ENCODE results near the gene CCDC117.
"Not testable (repeated sequence)": the region's sequence is repeated elsewhere in the genome, so short reads cannot be mapped to it uniquely, and the experiment has no call there.

Gene CCDC117

GRCh38 chr22:28802595-28803123 lies 30.2 kb downstream of the CCDC117 start:
- Histone ChIP-seq H3K4me3 (ENCODE audit: low read length in 2 of 2) (peak overlapping the region in 1 of 2 donors; percentile 90), H3K9ac (ENCODE audit: low read length in 2 of 2) (peak overlapping the region in 1 of 2 donors; percentile 33), H3K4me1 (ENCODE audit: control insufficient read depth, insufficient read depth, low read length) (peaks cover 31% of the 10 kb centered on the region), H3K27me3 (ENCODE audit: control insufficient read depth in 1 of 2, insufficient read depth in 2 of 2, low read length in 2 of 2) (no peaks in the 10 kb centered on the region), H3K9me3 (ENCODE audit: control insufficient read depth in 2 of 2, low read length in 2 of 2) (no peaks in the 10 kb centered on the region), H3K36me3 (ENCODE audit: control insufficient read depth in 2 of 2, insufficient read depth in 2 of 2, low read length in 2 of 2) (peaks cover 0 to 6% of the 10 kb centered on the region in 2 donors), H3K27ac (ENCODE audit: low read length) (no peak overlapping the region)

DNA sequence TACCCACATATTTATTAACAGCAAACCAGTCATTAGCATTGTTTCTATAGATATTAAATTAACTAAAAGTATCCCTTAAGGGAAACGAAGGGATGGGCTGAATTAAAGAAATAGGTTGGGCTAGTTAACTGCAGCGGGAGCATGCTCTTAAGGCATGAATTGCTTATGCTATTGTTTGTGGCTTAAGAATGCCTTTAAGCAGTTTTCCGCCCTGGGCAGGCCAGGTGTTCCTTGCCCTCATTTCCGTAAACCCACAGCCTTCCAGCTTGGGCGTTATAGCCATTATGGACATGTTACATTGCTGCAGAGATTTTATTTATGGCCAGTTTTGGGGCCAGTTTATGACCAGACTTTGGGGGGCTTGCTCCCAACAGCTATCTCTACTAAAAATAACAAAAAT lies 32.9 kb downstream of the CCDC117 start:
- H3K36me3 ChIP-seq (ENCODE audit: control insufficient read depth in 2 of 2, insufficient read depth in 2 of 2, low read length in 2 of 2); H3K27ac ChIP-seq (ENCODE audit: low read length); H3K9me3 ChIP-seq (ENCODE audit: control insufficient read depth in 2 of 2, low read length in 2 of 2); H3K9ac ChIP-seq (ENCODE audit: low read length in 2 of 2); H3K4me3 ChIP-seq (ENCODE audit: low read length in 2 of 2); H3K27me3 ChIP-seq (ENCODE audit: control insufficient read depth in 1 of 2, insufficient read depth in 2 of 2, low read length in 2 of 2): not testable (repeated sequence)
- H3K4me1 ChIP-seq (ENCODE audit: control insufficient read depth, insufficient read depth, low read length), result peaks cover 15% of the 10 kb centered on the region

DNA sequence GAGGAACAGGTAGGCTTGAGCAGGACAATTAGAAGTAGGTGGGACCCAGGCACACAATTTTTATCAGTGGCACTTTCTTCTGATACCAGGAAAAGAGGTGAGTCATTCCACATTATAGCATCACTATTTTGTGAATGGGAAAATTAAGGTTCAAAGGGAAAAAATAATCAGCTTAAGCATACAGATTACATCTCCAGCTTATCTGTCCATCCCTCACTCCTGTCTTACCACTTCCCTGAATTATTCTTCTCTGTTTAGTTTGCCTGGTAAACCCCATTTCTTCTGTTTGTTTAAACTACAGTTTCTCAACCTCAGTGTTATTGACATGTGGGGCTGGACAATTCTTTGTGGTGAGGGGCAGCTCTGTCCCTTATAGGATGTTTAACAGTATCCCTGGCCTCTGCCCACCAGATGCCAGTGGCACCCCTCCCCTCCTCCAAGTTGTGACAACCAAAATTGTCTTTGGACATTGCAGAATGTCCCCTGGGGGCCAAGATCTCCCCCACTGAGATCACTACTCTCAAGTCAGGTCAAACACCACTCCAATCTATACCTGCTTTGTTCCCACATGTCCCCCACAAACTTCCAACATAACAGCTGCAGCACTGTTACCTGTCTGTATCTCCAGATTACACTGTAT lies 36.3 kb downstream of the CCDC117 start:
- Histone ChIP-seq H3K9ac (ENCODE audit: low read length in 2 of 2) (no peak overlapping the region), H3K4me3 (ENCODE audit: low read length in 2 of 2) (no peak overlapping the region), H3K4me1 (ENCODE audit: control insufficient read depth, insufficient read depth, low read length) (no peaks in the 10 kb centered on the region), H3K27ac (ENCODE audit: low read length) (no peak overlapping the region), H3K36me3 (ENCODE audit: control insufficient read depth in 2 of 2, insufficient read depth in 2 of 2, low read length in 2 of 2) (peaks cover 0 to 2% of the 10 kb centered on the region in 2 donors), H3K27me3 (ENCODE audit: control insufficient read depth in 1 of 2, insufficient read depth in 2 of 2, low read length in 2 of 2) (no peaks in the 10 kb centered on the region), H3K9me3 (ENCODE audit: control insufficient read depth in 2 of 2, low read length in 2 of 2) (no peaks in the 10 kb centered on the region)

- Histone ChIP-seq H3K27me3 (ENCODE audit: control insufficient read depth in 1 of 2, insufficient read depth in 2 of 2, low read length in 2 of 2) (no peaks in the 10 kb centered on the region), H3K9ac (ENCODE audit: low read length in 2 of 2) (no peak overlapping the region), H3K27ac (ENCODE audit: low read length) (no peak overlapping the region), H3K4me1 (ENCODE audit: control insufficient read depth, insufficient read depth, low read length) (no peaks in the 10 kb centered on the region), H3K9me3 (ENCODE audit: control insufficient read depth in 2 of 2, low read length in 2 of 2) (no peaks in the 10 kb centered on the region), H3K36me3 (ENCODE audit: control insufficient read depth in 2 of 2, insufficient read depth in 2 of 2, low read length in 2 of 2) (peaks cover 2 to 3% of the 10 kb centered on the region in 2 donors), H3K4me3 (ENCODE audit: low read length in 2 of 2) (no peak overlapping the region)
These were observed 38.5 kb downstream of the CCDC117 start for GRCh38 chr22:28810821-28811491.

DNA sequence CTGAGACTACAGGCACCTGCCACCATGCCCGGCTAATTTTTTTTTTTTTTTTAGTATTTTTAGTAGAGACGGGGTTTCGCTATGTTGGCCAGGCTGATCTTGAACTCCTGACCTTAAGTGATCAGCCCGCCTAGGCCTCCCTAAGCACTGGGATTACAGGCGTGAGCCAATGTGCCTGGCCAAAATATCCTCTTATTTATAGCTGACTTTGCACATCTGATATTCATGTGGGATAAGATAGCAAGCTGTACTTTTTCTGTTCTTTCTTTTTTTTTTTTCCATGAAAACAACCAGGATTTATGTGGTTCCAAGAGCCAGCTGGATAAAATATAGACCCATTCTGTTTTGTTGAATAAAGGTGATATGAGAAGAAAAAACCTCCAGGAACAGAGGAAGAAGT lies 40.0 kb downstream of the CCDC117 start:
- H3K36me3 ChIP-seq (ENCODE audit: control insufficient read depth in 2 of 2, insufficient read depth in 2 of 2, low read length in 2 of 2), result peaks cover 2 to 3% of the 10 kb centered on the region in 2 donors
- H3K27ac ChIP-seq (ENCODE audit: low read length), result no peak overlapping the region
- no peak overlapping the region for H3K9ac ChIP-seq (ENCODE audit: low read length in 2 of 2)
- no peaks in the 10 kb centered on the region for H3K9me3 ChIP-seq (ENCODE audit: control insufficient read depth in 2 of 2, low read length in 2 of 2)
- no peaks in the 10 kb centered on the region for H3K4me1 ChIP-seq (ENCODE audit: control insufficient read depth, insufficient read depth, low read length)
- no peak overlapping the region for H3K4me3 ChIP-seq (ENCODE audit: low read length in 2 of 2)
- no peaks in the 10 kb centered on the region for H3K27me3 ChIP-seq (ENCODE audit: control insufficient read depth in 1 of 2, insufficient read depth in 2 of 2, low read length in 2 of 2)

GRCh38 chr22:28813772-28814518 lies 41.5 kb downstream of the CCDC117 start:
- Histone ChIP-seq H3K27ac (ENCODE audit: low read length) (no peak overlapping the region), H3K9ac (ENCODE audit: low read length in 2 of 2) (no peak overlapping the region)

DNA sequence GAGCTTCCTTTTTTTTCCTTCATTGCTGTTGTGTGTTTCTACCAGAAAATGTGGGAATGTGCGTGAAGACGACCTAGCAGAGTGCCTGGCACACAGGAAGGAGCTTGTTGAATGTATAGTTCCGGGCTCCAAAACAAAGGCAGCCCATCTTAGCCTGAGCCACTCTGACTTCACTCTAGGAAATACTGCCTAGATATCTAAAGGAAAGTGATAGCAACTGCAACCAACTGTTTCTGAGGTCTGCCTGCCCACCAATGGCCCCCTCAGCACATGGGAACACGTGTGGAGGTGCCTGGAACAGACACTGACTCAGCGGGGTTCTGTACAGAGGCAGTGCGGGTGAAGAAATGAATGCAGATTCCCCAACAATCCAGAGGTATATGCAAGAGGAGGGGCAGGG lies 42.6 kb downstream of the CCDC117 start:
- Histone ChIP-seq H3K4me1 (ENCODE audit: control insufficient read depth, insufficient read depth, low read length) (peaks cover 12% of the 10 kb centered on the region), H3K36me3 (ENCODE audit: control insufficient read depth in 2 of 2, insufficient read depth in 2 of 2, low read length in 2 of 2) (peaks cover 2 to 3% of the 10 kb centered on the region in 2 donors), H3K9ac (ENCODE audit: low read length in 2 of 2) (peak overlapping the region in 1 of 2 donors; percentile 9), H3K27ac (ENCODE audit: low read length) (no peak overlapping the region), H3K4me3 (ENCODE audit: low read length in 2 of 2) (no peak overlapping the region), H3K27me3 (ENCODE audit: control insufficient read depth in 1 of 2, insufficient read depth in 2 of 2, low read length in 2 of 2) (no peaks in the 10 kb centered on the region), H3K9me3 (ENCODE audit: control insufficient read depth in 2 of 2, low read length in 2 of 2) (no peaks in the 10 kb centered on the region)

More at GRCh38 chr22:28813772-28814518, 41.5 kb downstream of the CCDC117 start:
- Histone ChIP-seq H3K4me1 (ENCODE audit: control insufficient read depth, insufficient read depth, low read length) (peaks cover 7% of the 10 kb centered on the region), H3K27me3 (ENCODE audit: control insufficient read depth in 1 of 2, insufficient read depth in 2 of 2, low read length in 2 of 2) (no peaks in the 10 kb centered on the region), H3K9me3 (ENCODE audit: control insufficient read depth in 2 of 2, low read length in 2 of 2) (no peaks in the 10 kb centered on the region), H3K36me3 (ENCODE audit: control insufficient read depth in 2 of 2, insufficient read depth in 2 of 2, low read length in 2 of 2) (peaks cover 2 to 3% of the 10 kb centered on the region in 2 donors), H3K4me3 (ENCODE audit: low read length in 2 of 2) (no peak overlapping the region)

DNA sequence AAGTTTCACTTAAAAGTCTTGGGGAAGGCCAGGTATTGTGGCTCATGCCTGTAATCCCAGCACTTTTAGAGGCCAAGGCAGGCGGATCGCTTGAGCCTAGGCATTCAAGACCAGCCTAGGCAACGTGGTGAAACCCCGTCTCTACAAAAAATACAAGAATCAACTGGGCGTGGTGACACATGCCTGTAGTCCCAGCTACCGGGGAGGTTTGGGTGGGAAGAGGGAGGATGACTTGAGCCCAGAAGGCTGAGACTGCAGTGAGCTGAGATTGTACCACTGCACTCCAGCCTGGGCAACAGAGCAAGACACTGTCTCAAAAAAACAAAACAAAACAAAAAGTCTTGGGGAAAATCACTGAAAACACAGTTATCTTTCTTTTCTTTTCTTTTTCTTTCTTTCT lies 43.2 kb downstream of the CCDC117 start:
- Histone ChIP-seq H3K4me3 (ENCODE audit: low read length in 2 of 2) (no peak overlapping the region), H3K36me3 (ENCODE audit: control insufficient read depth in 2 of 2, insufficient read depth in 2 of 2, low read length in 2 of 2) (peaks cover 2 to 3% of the 10 kb centered on the region in 2 donors), H3K9me3 (ENCODE audit: control insufficient read depth in 2 of 2, low read length in 2 of 2) (no peaks in the 10 kb centered on the region), H3K9ac (ENCODE audit: low read length in 2 of 2) (no peak overlapping the region), H3K27ac (ENCODE audit: low read length) (no peak overlapping the region), H3K27me3 (ENCODE audit: control insufficient read depth in 1 of 2, insufficient read depth in 2 of 2, low read length in 2 of 2) (no peaks in the 10 kb centered on the region), H3K4me1 (ENCODE audit: control insufficient read depth, insufficient read depth, low read length) (peaks cover 12% of the 10 kb centered on the region)

GRCh38 chr22:28817064-28817463 lies 44.6 kb downstream of the CCDC117 start:
- Histone ChIP-seq H3K36me3 (ENCODE audit: control insufficient read depth in 2 of 2, insufficient read depth in 2 of 2, low read length in 2 of 2) (peaks cover 3 to 4% of the 10 kb centered on the region in 2 donors), H3K9me3 (ENCODE audit: control insufficient read depth in 2 of 2, low read length in 2 of 2) (no peaks in the 10 kb centered on the region), H3K4me3 (ENCODE audit: low read length in 2 of 2) (no peak overlapping the region), H3K9ac (ENCODE audit: low read length in 2 of 2) (no peak overlapping the region), H3K27me3 (ENCODE audit: control insufficient read depth in 1 of 2, insufficient read depth in 2 of 2, low read length in 2 of 2) (no peaks in the 10 kb centered on the region), H3K4me1 (ENCODE audit: control insufficient read depth, insufficient read depth, low read length) (peaks cover 12% of the 10 kb centered on the region), H3K27ac (ENCODE audit: low read length) (no peak overlapping the region)

DNA sequence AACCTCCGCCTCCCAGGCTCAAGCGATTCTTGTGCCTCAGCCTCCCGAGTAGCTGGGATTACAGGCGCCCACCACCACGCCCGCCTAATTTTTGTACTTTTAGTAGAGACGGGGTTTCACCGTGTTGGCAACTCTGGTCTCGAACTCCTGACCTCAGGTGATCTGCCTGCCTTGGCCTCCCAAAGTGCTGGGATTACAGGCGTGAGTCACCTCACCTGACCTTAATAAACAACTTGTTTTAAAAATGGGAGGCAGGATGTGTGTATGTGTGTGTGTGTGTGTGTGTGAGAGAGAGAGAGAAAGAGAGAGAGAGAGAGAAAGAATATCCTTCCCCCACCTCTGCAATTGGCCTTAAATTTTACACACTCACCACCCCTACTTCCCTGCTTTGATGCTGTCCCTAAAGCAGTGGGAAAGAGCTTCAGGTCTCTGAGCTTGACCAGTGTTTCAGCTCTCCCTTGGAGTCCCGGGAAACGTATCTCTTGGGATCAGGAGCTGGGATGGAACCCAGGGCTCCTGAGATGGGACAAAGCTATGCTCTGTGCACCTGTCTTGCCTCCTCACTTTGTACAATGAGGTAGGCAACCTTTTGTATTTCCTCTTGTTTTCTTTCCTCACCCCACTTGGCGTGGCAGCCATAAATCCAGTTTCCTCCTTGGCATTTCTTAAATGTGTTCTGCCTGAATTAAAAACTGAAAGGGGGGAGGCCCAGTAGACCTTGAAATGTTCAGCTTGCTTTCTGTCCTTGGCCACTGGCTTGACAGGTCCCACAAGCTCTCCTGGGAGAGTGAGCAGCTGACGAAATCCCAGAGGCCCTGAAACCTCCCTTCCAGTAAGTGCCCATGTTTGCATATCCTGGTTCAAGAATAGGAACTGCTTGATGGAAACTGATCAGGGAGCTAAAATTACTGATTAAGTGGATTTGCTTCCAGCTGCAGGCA lies 45.7 kb downstream of the CCDC117 start:
- H3K27ac ChIP-seq (ENCODE audit: low read length), result no peak overlapping the region
- H3K9ac ChIP-seq (ENCODE audit: low read length in 2 of 2), result no peak overlapping the region
- peaks cover 12% of the 10 kb centered on the region for H3K4me1 ChIP-seq (ENCODE audit: control insufficient read depth, insufficient read depth, low read length)
- no peak overlapping the region for H3K4me3 ChIP-seq (ENCODE audit: low read length in 2 of 2)
- no peaks in the 10 kb centered on the region for H3K9me3 ChIP-seq (ENCODE audit: control insufficient read depth in 2 of 2, low read length in 2 of 2)
- H3K36me3 ChIP-seq (ENCODE audit: control insufficient read depth in 2 of 2, insufficient read depth in 2 of 2, low read length in 2 of 2), result peaks cover 3 to 4% of the 10 kb centered on the region in 2 donors
- H3K27me3 ChIP-seq (ENCODE audit: control insufficient read depth in 1 of 2, insufficient read depth in 2 of 2, low read length in 2 of 2), result no peaks in the 10 kb centered on the region

All from stomach smooth muscle (tissue), 2 donors.